HG03108 (cell line): ENCODE results near the gene CCDC78.

Experiments used
- ATAC-seq: cut with Tn5 transposase; IDR thresholded peaks from one replicate; pipeline ENCODE4 v1.9.1; 2021; ENCODE audit warnings: moderate library complexity; ENCODE audit not compliant: unreplicated experiment

The CCDC78 gene

DNA sequence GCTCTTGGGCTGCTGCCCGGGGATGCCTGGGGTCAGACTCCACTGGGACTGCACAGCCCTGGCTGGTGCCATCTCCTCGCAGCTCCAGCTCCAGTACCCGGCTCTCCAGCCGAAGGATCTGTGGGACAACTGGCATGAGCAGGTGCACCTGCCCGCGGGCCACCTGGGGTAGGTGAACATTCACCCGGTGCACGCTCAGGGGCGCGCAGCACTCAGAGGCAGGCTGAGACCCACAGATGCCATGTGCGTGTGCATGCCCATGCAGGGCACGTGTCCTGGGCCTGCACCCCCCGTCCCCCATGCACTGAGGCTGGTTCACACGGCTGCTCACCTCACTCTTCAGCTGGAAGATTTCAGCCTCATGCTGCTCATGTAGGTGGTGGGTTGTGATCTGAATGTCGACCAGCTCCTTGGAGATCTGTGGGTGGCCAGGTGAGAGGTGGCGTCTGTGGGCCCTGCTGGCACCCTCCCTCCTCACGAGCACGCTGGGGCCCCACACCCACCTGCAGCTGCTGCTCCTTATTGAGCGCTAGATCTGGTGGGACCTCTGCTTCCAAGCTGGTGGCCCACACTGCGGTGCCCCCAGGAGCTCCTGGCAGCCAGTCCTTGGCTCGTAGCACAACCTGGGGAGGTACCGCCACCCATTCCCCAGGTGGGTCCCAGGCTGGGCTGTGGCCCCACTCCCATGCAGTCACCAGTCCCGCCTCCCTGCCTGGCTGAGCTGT, 618 bp downstream of the CCDC78 start:
- no peak for ATAC-seq

DNA sequence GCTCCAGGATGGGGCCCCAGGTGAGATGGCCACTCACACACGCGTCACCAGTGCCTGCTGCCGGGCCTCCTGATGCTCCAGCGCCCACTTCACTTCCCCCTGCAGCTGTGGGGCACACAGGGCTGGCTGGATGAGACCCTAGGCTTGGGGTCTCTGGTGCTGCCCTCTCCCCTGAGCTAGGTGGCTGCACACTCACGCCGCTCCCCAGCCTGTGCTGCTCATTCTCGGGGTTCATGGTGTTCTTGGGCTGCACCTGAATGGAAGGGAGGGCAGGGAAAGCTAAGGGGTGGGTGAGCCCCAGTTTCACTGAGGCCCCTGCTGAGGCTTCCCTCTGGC, 1.2 kb downstream of the CCDC78 start:
- ATAC-seq: no peak

DNA sequence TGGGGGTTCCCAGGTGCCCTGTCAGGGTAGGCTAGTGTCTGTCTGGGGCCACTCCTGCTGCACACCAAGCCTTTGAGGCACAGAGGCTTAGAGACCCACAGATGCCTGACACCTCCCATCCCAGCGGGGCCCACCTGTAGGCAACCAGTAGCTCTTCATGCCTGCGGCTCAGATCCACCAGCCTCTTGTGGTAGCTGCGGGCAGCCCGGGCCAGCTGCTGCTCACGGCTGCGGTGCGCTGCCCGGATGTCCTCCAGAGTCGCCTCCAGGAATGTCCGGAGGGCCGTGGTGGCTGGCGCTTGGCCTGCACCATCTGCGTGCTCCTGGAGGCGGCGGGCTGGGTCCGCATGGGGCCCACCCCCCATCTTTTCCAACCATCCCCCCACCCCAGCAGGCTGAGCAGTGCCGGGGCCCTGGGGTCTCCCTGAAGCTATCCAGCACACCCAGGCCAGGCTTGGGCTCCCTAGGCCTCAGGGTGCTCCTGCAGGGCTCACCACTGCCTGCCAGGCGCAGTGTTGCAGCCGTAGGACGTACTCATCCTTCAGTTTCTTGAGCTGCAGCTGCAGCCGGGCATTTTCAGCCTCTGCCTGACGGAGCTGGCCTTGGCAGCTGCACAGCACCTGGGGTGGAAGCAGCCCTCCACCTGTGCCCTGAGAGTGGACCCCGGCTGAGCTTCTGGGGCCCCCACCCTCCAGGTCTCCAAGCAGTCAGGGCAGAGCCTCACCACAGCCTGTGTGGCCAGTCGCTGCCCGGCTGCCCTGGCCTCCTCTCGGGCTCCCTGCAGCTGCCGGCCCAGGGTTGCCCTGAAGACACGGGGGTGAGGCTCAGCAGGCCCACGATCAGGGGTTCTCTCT, 1.8 kb downstream of the CCDC78 start:
- no peak for ATAC-seq

DNA sequence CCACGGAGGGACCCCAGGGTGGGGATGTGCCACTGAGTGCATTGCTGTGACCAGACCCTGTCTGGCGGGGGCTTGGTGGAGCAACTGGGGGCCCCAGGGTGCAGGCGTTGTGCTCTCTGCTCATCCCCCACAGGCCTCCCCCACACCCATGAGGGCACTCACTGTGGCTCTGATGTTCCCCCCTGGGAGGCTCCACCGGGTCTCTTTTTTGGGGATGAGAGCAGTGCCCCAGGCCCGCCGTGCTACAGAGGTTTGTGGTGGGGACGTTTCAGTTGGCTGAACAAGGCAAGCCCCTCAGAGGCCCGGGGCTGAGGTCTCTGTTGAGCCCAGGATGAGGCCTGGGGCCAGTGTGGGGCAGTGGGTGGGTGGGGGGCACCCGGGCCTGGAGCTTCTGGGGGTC, 2.5 kb downstream of the CCDC78 start:
- no peak for ATAC-seq

DNA sequence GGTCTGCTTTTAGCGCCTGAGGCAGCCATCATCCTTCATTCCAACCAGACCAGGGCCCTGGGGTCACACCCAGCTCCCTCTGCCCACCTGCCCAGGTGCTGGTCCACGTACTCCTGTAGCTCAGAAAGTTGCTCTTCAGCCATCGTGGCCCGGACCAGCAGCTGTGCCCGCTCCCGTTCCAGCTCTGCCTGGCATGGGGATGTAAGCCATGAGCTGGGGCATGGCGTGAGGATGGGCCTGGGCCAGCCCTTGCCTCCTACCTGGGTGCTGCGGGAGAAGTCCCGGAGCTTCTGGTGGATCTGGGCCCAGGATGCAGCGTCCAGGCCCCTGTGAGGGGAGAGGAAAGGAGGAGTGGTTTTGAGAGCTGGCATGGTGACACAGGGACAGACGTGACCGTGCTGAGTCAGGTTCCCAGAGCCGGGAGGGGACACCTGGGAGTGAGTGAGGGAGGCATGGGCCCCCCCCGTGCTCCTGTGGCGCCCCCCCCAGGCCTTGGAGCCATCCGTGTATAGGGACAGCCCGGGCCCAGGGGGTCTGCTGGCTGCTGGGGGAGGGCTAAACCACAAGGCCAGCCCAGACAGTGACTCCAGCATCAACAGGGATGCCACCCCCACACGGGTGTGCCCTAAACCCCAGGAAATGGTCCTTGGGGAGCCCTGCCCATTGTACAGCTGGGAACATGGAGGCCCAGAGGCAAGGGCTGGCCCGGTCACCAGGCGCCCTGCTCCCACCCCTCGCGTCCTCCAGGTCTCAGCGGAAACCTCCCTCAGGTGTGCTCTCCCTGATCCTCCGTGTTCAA, 3.2 kb downstream of the CCDC78 start:
- no peak for ATAC-seq

DNA sequence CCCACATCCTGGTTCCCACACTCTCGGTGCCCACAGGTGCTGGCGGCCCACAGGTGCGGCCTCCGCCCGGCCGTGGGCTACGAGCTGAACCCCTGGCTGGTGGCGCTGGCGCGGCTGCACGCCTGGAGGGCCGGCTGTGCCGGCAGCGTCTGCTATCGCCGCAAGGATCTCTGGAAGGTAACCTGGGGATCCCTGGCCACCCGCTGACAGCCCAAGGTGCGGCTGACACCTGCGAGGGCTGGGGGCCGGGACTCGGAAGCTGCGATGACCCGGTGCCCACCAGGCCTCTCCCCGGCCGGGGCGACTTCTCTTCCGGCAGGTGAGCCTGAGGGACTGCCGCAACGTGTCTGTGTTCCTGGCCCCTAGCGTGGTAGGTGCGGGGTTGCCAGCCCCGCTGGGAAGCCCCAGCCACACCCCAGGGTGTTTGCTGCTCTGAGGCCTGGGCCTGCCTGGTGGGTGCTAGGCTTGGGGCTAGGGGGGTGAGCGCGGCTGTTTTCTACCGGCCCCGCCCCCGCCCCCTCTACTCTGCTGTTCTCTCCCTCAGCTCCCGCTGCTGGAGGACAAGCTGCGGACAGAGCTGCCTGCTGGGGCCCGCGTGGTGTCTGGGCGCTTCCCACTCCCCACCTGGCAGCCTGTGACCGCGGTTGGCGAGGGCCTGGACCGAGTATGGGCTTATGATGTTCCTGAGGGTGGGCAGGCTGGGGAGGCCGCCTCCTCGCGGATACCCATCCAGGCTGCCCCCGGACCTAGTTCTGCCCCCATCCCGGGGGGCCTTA, 4.3 kb downstream of the CCDC78 start:
- ATAC-seq: no peak

DNA sequence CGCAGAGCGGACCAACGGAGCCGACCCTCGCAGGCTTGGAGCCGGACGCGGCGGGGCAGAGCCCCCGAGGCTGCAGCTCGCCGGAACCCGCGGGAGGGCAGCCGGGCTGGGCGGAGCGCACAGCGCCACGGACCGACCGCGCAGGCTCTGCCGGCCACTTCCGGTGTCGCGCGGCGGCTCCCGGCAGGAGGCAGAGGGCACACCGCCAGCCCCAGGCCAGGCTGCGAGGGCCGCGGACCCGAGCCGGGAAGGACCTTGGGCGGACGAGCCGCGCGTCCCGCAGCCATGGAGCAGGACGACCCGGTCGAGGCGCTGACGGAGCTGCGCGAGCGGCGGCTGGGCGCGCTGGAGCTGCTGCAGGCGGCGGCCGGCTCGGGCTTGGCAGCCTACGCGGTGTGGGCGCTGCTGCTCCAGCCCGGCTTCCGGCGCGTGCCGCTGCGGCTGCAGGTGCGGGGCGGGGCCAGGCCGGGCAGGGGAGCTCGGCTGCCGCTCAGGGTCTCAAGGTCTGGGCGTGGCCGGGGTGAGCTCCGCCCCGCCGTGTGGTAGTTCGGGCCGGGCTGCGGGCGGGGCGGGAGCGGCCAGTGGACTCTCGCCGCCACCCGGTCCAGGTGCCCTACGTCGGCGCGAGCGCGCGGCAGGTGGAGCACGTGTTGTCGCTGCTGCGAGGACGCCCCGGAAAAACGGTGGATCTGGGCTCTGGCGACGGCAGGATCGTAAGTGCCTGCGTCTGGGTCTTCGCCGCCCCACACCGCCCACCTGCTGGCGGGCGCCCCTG, 5.1 kb downstream of the CCDC78 start, which contains the start of gene ANTKMT:
Gene ANTKMT, plus strand, starts transcription at position 157 of the 775 bp plus-strand sequence. Its CDS starts 129 bp downstream, at position 286.
- ATAC-seq: peak; percentile 59

DNA sequence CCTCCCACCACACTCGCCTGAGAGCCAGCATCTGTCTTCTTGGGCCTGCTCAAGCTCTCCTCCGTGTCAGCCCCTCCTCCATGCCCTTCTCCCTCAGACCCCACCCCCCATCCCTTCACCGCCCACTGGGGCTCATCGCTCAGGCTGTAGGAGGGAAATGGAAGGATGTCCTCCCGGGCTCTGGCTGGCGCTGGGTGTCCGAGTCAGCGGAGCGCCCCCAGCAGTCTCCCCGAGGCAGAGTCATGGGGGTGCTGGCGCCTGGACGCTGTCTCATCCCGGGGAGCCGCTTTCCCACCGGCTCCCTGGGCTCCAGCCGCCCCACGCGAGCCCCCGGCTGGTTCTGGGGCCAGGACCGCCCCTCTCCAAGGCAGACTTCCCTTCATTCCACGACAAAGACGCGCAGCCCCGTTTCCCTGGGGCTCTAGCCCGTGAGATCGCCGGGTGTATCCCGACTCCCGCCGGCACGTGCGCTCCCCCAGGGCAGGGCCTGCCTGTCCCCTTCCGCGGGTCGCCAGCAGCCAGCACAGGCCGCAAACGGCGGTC, 5.7 kb downstream of the CCDC78 start:
- no peak for ATAC-seq

DNA sequence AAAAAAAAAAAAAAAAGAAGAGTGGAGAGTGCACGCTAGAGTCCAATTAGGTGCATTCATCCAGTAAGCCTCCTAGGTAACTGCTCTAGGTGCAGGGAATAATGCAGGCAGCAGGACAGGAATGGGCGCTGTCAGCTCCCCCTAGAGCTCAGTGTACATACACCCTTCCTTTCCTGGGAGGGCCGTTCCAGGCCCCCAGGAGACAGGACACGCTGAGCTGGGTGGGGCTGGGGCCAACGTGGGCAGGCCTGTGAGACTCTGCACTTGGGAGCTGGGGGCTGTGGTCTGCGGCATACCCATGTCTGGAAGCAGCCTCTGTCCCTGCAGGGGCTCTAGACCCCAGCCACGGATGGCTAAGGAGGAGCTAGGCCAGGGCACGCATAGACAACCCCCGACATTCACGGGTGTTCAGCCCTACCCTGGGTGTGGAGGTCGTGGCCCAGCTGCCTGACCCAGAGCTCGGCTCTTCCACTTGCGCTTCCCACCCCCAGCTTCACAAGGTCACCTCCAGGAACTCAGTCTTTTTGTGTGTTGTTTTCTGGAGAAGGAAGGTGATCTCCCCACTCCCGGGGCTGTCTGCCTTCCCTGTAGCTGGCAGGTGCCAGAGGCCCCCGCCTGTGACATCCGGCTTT, 6.3 kb downstream of the CCDC78 start:
- no peak for ATAC-seq

DNA sequence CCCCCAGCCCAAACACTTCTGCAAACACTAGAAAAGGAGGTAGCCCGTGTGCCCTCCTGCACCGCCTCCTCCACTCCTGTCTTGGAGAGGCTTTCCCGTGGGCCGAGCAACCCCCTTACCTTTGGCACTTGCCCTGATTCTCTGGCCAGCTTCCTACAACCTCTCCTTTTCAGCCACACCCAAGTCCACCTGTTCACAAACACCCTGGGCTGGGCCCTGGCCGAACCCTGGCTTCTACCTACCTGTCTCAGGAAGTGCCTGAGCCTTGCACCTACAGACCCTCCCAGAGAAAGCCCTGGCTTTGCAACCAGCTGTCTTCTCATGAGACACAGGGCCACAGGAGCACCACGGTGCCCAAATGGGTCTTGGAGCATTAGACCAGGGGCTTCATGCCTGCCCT, 7.3 kb downstream of the CCDC78 start:
- ATAC-seq: no peak

DNA sequence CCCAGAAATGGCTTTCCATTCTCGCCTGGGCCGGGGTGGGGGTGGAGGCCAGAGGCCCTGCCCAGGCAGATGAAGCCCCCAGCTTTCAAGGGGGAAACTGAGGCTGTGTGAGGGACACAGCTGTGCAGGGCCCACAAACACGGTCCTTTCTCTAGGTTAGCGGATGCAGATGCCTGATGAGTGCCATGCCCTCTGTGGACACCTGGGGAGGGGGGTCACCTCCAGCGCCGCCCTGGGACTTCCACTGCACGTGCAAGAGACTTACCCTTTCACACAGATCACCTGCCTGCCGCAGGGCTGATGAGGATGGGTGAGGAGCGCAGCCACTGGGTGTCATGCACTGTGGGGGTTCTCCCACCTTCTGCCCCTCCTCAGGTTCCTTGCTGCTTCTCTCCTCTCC, 7.9 kb downstream of the CCDC78 start:
- no peak for ATAC-seq

DNA sequence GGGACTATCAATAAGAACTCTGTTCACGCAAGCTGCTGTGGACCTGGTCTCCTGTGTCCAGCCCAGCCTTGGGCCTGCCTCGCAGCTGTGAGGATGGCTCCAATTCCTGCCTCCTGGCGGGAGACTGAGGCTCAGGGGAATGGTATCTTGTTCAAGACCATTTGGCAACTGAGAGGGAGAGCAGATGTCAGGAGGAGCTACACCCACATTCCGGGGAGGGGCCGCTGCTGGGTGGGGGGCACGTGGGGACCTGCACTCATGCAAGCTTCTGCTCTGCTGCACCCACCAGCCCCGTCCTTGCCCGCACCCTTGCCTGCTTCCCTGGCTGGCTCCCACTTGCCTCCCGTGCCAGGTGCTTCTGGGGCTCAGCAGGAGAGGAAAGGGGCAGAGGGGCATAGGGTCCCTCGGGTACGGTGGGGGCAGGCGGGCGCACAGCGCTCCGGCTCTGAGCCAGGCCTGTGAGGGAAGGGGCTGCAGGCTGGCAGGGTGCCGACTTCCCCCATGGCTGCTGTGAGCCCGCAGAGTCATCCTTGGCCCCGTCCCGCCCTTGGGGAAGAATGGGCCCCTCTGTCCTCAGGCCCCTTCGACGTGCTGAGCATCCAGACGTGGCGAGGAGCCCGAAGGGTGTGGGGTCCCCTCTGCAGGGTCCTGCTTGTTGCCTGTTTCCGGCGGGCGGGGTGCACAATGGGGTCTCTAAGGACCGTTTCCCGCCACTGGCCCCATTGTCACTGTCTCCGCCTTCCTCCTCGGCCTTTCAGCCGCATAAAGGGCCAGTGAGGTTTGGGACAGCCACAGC, 8.6 kb downstream of the CCDC78 start:
- ATAC-seq: no peak

DNA sequence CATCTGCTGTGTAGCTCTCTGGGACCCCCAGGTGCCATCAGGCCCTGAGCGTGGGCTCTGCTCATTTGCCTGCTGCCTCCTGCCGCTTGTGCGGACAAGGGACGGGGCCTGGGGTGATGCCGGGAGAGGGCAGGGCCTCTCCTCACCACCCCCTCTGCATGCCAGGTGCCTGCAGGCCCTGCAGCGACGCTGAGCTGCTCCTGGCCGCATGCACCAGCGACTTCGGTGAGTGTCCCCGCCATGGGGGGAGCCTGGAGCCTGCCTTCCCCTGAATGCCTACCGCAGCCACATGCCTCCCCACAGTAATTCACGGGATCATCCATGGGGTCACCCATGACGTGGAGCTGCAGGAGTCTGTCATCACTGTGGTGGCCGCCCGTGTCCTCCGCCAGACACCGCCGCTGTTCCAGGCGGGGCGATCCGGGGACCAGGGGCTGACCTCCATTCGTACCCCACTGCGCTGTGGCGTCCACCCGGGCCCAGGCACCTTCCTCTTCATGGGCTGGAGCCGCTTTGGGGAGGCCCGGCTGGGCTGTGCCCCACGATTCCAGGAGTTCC, 9.4 kb downstream of the CCDC78 start:
- no peak for ATAC-seq

DNA sequence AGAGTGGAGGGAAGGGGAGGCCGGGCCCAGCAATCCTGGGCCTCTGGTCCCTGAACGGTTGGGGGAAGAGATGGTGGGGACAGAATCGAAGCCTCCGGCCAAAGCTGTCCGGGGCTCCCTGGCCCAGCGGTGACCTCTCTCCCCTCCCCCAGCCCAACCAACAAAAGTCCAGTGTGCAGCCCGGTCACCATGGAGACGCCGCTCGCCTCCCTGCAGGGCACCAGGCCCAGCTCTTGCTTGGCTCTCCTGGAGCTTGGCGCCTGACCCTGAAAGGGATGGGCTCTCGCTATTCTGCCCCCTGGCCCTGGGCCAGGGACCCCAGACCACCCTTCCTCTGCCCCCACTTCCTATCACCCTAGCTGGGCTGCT, 10.1 kb downstream of the CCDC78 start:
- no peak for ATAC-seq

DNA sequence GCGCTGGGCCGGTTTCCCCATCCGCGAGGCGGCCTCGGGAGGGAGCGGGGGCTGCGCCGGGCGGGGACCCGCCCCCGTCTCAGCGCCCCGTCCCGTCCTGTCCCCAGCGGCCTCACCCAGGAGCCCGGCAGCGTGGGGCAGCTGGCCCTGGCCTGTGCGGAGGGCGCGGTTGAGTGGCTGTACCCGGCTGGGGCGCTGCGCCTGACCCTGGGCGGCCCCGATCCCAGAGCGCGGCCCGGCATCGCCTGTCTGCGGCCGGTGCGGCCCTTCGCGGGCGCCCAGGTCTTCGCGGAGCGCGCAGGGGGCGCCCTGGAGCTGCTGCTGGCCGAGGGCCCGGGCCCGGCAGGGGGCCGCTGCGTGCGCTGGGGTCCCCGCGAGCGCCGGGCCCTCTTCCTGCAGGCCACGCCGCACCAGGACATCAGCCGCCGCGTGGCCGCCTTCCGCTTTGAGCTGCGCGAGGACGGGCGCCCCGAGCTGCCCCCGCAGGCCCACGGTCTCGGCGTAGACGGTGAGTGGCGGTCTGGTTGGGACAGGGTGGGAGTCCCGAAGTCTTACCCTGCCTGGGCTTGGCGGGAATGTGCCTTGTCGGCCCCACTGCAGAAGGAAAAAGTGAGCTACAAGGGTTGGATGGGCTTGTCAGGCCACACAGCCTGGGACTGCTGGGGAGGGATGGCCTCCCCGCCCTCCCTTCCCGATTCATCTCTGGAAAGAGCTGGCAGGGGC, 10.6 kb downstream of the CCDC78 start:
- ATAC-seq: peak; percentile 8

DNA sequence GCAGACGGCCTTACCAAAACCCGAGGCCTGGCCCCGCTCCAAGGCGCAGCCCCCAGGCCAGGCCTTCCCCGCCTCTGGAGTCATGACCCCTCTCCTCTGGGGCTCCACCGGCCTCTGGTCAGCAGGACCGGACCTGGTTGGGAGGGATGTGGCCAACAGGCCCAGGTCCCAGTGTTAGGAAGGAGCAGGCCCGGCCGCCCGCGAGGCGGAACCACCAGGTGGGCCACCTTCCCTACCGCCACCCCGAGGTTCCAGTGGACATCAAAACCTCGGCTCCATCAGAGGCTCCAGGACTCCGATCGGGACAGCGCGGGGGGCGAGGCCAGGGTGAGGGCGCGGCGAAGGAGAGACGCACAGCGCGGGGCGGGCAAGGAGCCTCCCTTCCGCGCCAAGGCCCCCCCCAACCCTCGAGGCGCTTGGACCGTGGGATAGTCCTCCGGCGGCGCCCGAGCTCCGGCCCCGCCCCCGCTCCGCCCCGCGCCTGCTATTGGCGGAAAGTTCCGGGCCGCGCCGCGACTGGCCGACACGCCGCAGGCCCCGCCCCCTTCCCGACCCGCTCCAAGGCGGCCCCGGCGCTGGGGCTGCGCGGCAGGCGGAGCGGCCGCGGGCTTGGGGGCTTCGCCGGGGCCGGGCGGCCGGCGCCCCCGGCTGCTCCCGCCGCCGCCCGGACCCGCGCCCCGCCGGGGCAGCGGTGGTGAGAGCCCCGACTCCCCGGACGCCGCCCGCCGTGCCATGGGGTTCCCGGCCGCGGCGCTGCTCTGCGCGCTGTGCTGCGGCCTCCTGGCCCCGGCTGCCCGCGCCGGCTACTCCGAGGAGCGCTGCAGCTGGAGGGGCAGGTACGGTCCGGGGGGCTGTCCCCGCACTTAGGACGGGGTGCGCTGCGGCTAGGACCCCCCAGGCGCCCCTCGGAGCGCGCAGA, 11.4 kb downstream of the CCDC78 start, which contains the start of gene METRN:
Gene METRN, plus strand, starts transcription at position 561 of the 919 bp plus-strand sequence. Its CDS starts 172 bp downstream, at position 733.
- ATAC-seq: peak; percentile 74
